ENCODE measurements around the gene KCNQ2. TPM values are rescaled to one million over a fixed set of nuclear protein-coding genes. Genes with fewer than 3 reads are reported as not detected.

Gene KCNQ2
- total and polyA plus RNA-seq, 3 donors from 2014 or later = 36.2 to 60.9 (median 49.2) TPM

DNA sequence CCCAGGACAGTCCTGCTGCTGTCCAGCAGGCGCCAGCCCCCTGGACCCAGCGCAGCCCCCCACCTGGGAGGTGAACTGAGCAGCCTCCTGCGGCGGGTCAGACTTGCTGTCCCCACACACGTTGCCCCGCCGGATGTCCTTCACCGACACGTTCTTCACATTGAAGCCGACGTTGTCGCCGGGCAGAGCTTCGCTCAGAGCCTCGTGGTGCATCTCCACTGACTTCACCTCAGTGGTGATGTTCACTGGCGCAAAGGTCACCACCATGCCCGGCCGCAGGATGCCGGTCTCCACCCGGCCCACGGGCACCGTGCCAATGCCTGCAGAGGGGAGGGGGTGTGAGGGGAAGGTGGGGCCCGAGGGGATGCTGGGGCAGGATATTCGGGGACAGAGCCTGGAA, 18.0 kb upstream of the KCNQ2 start:
- Histone ChIP-seq H3K4me1 (no peaks in the 10 kb centered on the region), H3K9me3 (no peaks in the 10 kb centered on the region), H3K4me3 (no peak overlapping the region), H3K27ac (no peak overlapping the region), H3K27me3 (no peaks in the 10 kb centered on the region), H3K36me3 (ENCODE audit: low read depth, missing control alignments) (no peaks in the 10 kb centered on the region)
- intact Hi-C loops (cut with DNase I; ENCODE audit: low total_unique reads) = no loop called here
- no peak for DNase-seq
- 81 to 84% methylated on average over 3 to 24 of the region's 24 CpGs for whole genome bisulfite sequencing, 2 donors
- no peak for TF ChIP-seq POLR2A (IDR thresholded peaks at IDR 0.05)
- TF ChIP-seq, protein P1, sequence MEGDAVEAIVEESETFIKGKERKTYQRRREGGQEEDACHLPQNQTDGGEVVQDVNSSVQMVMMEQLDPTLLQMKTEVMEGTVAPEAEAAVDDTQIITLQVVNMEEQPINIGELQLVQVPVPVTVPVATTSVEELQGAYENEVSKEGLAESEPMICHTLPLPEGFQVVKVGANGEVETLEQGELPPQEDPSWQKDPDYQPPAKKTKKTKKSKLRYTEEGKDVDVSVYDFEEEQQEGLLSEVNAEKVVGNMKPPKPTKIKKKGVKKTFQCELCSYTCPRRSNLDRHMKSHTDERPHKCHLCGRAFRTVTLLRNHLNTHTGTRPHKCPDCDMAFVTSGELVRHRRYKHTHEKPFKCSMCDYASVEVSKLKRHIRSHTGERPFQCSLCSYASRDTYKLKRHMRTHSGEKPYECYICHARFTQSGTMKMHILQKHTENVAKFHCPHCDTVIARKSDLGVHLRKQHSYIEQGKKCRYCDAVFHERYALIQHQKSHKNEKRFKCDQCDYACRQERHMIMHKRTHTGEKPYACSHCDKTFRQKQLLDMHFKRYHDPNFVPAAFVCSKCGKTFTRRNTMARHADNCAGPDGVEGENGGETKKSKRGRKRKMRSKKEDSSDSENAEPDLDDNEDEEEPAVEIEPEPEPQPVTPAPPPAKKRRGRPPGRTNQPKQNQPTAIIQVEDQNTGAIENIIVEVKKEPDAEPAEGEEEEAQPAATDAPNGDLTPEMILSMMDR (IDR thresholded peaks at IDR 0.05) = no peak

GRCh38 chr20:63488315-63489251, 16.1 kb upstream of the KCNQ2 start:
- H3K4me1 ChIP-seq = no peaks in the 10 kb centered on the region
- intact Hi-C loops (cut with DNase I; ENCODE audit: low total_unique reads) = no loop called here
- WGBS, 2 donors = 9 to 19% methylated on average over 20 to 72 of the region's 83 CpGs
- H3K27ac ChIP-seq = no peak overlapping the region
- H3K9me3 ChIP-seq = no peaks in the 10 kb centered on the region
- peak overlapping the region; percentile 26 to 31 for H3K4me3 ChIP-seq
- H3K27me3 ChIP-seq = no peaks in the 10 kb centered on the region
- DNase-seq = no peak
- no peaks in the 10 kb centered on the region for H3K36me3 ChIP-seq (ENCODE audit: low read depth, missing control alignments)
- TF ChIP-seq POLR2A (IDR thresholded peaks at IDR 0.05) = no peak
- TF ChIP-seq, protein P1 (IDR thresholded peaks at IDR 0.05) = no peak

DNA sequence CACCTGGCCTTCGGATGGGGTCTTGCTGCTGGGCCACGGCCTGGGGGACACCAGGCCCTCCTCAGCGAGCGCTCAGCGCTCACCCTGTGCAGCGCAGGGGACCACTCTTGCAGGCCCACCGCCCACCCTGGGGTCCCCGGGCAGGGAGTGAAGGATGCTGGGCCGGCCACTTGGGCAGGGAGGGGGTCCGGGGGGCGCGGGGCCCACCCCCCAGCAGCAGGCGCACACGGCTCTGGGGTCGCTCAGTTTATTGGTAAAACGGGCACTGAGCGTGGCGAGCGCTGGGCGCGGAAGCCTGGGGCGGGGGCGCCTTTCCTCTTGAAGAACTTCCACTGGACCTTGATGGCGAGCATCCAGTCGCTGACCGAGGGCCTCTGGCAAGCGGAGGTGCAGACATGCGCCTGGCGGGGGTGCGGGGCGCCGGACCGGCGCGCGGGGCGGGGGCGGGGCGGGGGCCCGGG, 15.4 kb upstream of the KCNQ2 start:
- Histone ChIP-seq H3K27me3 (no peaks in the 10 kb centered on the region), H3K4me3 (no peak overlapping the region), H3K36me3 (ENCODE audit: low read depth, missing control alignments) (no peaks in the 10 kb centered on the region), H3K27ac (no peak overlapping the region), H3K9me3 (no peaks in the 10 kb centered on the region), H3K4me1 (no peaks in the 10 kb centered on the region)
- intact Hi-C loops (cut with DNase I; ENCODE audit: low total_unique reads) = no loop called here
- 19% methylated on average over 22 of the region's 40 CpGs; no CpG with 5 or more reads in 1 of the 2 donors for WGBS, 2 donors
- TF ChIP-seq, protein P1 (IDR thresholded peaks at IDR 0.05) = no peak
- TF ChIP-seq POLR2A (IDR thresholded peaks at IDR 0.05) = no peak
- no peak for DNase-seq

- intact Hi-C loops (cut with DNase I; ENCODE audit: low total_unique reads) = no loop called here
- Histone ChIP-seq H3K9me3 (no peaks in the 10 kb centered on the region), H3K36me3 (ENCODE audit: low read depth, missing control alignments) (no peaks in the 10 kb centered on the region), H3K27ac (no peak overlapping the region), H3K27me3 (no peaks in the 10 kb centered on the region), H3K4me1 (no peaks in the 10 kb centered on the region), H3K4me3 (no peak overlapping the region)
- no peak for DNase-seq
- TF ChIP-seq, protein P1 (IDR thresholded peaks at IDR 0.05) = no peak
- no peak for TF ChIP-seq POLR2A (IDR thresholded peaks at IDR 0.05)
- WGBS, 2 donors = 41 to 43% methylated on average over 4 to 14 of the region's 14 CpGs
Observed at GRCh38 chr20:63487116-63487764, 14.8 kb upstream of the KCNQ2 start.

Measured in testis (tissue), 3 donors.